HuH-7.5 (cell line): Measurements from ENCODE around the gene HTATSF1.

Experiments
- DNase-seq: peaks from one replicate; pipeline ENCODE4 v3.0.0; 2011; ENCODE audit warnings: low spot score

The HTATSF1 gene

GRCh38 chrX:136497556-136498052, at the start of gene HTATSF1:
Gene HTATSF1, plus strand, starts transcription at chrX:136497592. Its CDS starts 93 bp downstream, at chrX:136497685.
- peak; percentile 8 for DNase-seq

- DNase-seq: no peak
Observed at GRCh38 chrX:136447968-136448367, 49.4 kb upstream of the HTATSF1 start.

GRCh38 chrX:136450050-136450830, 47.2 kb upstream of the HTATSF1 start:
- DNase-seq: no peak

- DNase-seq: no peak
Observed at GRCh38 chrX:136452614-136453013, 44.8 kb upstream of the HTATSF1 start.

GRCh38 chrX:136453114-136453513, 44.3 kb upstream of the HTATSF1 start:
- no peak for DNase-seq

- DNase-seq: no peak
Observed at GRCh38 chrX:136453771-136454170, 43.6 kb upstream of the HTATSF1 start.

- no peak for DNase-seq
Observed at GRCh38 chrX:136456133-136456532, 41.3 kb upstream of the HTATSF1 start.

- no peak for DNase-seq
Observed at GRCh38 chrX:136457303-136457917, 40.0 kb upstream of the HTATSF1 start.

- no peak for DNase-seq
Observed at GRCh38 chrX:136464589-136464988, 32.8 kb upstream of the HTATSF1 start.

- DNase-seq: no peak
Observed at GRCh38 chrX:136467303-136467702, 30.1 kb upstream of the HTATSF1 start.

GRCh38 chrX:136468391-136469103, 28.8 kb upstream of the HTATSF1 start:
- DNase-seq: no peak

- no peak for DNase-seq
Observed at GRCh38 chrX:136473663-136474062, 23.7 kb upstream of the HTATSF1 start.

GRCh38 chrX:136475236-136475635, 22.2 kb upstream of the HTATSF1 start:
- DNase-seq: no peak

- DNase-seq: no peak
Observed at GRCh38 chrX:136476501-136476900, 20.9 kb upstream of the HTATSF1 start.

- DNase-seq: no peak
Observed at GRCh38 chrX:136477026-136477425, 20.4 kb upstream of the HTATSF1 start.

GRCh38 chrX:136480383-136480782, 17.0 kb upstream of the HTATSF1 start:
- no peak for DNase-seq

GRCh38 chrX:136487647-136488046, 9.7 kb upstream of the HTATSF1 start, which contains the start of gene BRS3:
Gene BRS3, plus strand, starts transcription at chrX:136487947. Its CDS starts 168 bp downstream, at chrX:136488115.
- DNase-seq: no peak

- no peak for DNase-seq
Observed at GRCh38 chrX:136488706-136489105, 8.7 kb upstream of the HTATSF1 start.

GRCh38 chrX:136491832-136492231, 5.6 kb upstream of the HTATSF1 start:
- DNase-seq: no peak

- DNase-seq: no peak
Observed at GRCh38 chrX:136493011-136493410, 4.4 kb upstream of the HTATSF1 start.

GRCh38 chrX:136495043-136495442, 2.3 kb upstream of the HTATSF1 start:
- no peak for DNase-seq

GRCh38 chrX:136496186-136496763, 1.1 kb upstream of the HTATSF1 start:
- DNase-seq: no peak
